ENCODE data around the gene UNC93B1.
A peak's percentile ranks its signal among the peaks of the same experiment; 100 is the strongest.

The UNC93B1 gene

DNA sequence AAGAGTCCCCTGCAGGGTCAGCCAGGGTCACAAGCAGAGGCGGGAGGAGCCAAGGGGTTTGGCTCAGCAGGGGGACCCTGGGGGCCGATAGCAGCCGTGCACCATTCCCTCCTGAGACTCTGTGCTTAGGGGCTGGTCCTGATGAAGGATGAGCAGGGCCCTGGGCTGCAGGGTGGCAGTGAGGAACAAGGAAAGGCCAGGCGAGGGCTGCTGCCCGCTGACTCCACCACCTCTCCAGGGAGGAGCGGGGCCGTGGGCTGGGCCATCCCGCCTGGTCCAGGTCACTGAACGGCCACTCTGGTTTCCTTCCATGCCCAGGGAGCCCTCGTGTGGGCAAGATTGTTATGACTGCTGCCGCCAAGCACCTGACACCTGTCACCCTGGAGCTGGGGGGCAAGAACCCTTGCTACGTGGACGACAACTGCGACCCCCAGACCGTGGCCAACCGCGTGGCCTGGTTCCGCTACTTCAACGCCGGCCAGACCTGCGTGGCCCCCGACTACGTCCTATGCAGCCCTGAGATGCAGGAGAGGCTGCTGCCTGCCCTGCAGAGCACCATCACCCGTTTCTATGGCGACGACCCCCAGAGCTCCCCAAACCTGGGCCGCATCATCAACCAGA lies 17.4 kb upstream of the UNC93B1 start:
- peaks cover 3% of the 10 kb centered on the region for H3K9me3 ChIP-seq (ENCODE audit: severe bottlenecking)
- peak; percentile 60 for DNase-seq
- no peaks in the 10 kb centered on the region for H3K36me3 ChIP-seq
- no peak overlapping the region for H3K27ac ChIP-seq
- no peak overlapping the region for H3K4me3 ChIP-seq (ENCODE audit: low read depth, low read length)
- H3K27me3 ChIP-seq (ENCODE audit: insufficient read depth, low read depth, severe bottlenecking) = no peaks in the 10 kb centered on the region
- peak; percentile 58 for TF ChIP-seq CTCF (IDR thresholded peaks at IDR 0.05; ENCODE audit: low read depth, low read length)

GRCh38 chr11:68020575-68020974 lies 16.7 kb upstream of the UNC93B1 start:
- Histone ChIP-seq H3K9me3 (ENCODE audit: severe bottlenecking) (peaks cover 3% of the 10 kb centered on the region), H3K4me3 (ENCODE audit: low read depth, low read length) (no peak overlapping the region), H3K27me3 (ENCODE audit: insufficient read depth, low read depth, severe bottlenecking) (no peaks in the 10 kb centered on the region), H3K27ac (no peak overlapping the region), H3K36me3 (no peaks in the 10 kb centered on the region)
- peak; percentile 55; the same call in 1 of the 2 replicates for TF ChIP-seq CTCF (IDR thresholded peaks at IDR 0.05; ENCODE audit: low read depth, low read length)
- DNase-seq = no peak

GRCh38 chr11:68019486-68019885 lies 15.6 kb upstream of the UNC93B1 start:
- no peak overlapping the region for H3K27ac ChIP-seq
- H3K9me3 ChIP-seq (ENCODE audit: severe bottlenecking) = peaks cover 2% of the 10 kb centered on the region
- no peak for TF ChIP-seq CTCF (IDR thresholded peaks at IDR 0.05; ENCODE audit: low read depth, low read length)
- H3K27me3 ChIP-seq (ENCODE audit: insufficient read depth, low read depth, severe bottlenecking) = no peaks in the 10 kb centered on the region
- H3K4me3 ChIP-seq (ENCODE audit: low read depth, low read length) = no peak overlapping the region
- no peak for DNase-seq
- no peaks in the 10 kb centered on the region for H3K36me3 ChIP-seq

- Histone ChIP-seq H3K27ac (no peak overlapping the region), H3K4me3 (ENCODE audit: low read depth, low read length) (no peak overlapping the region), H3K27me3 (ENCODE audit: insufficient read depth, low read depth, severe bottlenecking) (no peaks in the 10 kb centered on the region), H3K9me3 (ENCODE audit: severe bottlenecking) (no peaks in the 10 kb centered on the region), H3K36me3 (no peaks in the 10 kb centered on the region)
- no peak for DNase-seq
- TF ChIP-seq CTCF (IDR thresholded peaks at IDR 0.05; ENCODE audit: low read depth, low read length) = no peak
Measured at GRCh38 chr11:68018730-68019190, 14.9 kb upstream of the UNC93B1 start.

DNA sequence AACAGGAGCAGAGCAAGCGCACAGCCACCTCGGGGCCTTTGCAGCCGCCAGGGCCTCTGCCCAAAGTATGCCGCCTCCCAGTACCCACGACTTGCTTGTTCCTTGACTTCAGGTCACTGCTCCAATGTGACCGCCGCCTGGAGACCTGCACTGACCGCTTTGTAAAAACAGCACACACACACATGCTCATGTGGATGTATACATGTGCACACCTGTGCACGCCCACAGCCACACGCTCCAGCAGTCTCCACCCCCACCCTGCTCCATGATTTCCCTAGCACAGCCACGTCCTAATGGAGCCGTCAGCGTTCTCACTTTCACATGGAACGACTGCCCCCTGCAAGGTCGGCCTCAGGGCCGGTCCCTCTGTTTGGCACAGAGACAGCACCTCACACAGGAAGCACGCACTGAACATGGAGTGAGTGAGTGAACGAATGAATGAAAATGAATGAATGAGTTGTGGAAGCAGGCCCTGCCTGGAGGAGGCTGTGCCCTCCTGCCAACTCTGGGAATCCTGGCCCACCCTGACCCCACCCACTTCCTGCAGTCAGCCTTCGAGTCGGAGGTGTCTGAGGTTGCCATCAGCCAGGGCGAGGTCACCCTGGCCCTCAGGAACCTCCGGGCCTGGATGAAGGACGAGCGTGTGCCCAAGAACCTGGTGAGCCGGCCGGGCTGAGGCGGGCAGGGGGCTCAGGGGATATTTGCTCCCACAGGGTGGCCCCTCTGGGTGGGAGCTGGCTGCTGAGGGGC lies 14.3 kb upstream of the UNC93B1 start:
- no peak for TF ChIP-seq CTCF (IDR thresholded peaks at IDR 0.05; ENCODE audit: low read depth, low read length)
- Histone ChIP-seq H3K36me3 (no peaks in the 10 kb centered on the region), H3K27me3 (ENCODE audit: insufficient read depth, low read depth, severe bottlenecking) (no peaks in the 10 kb centered on the region), H3K4me3 (ENCODE audit: low read depth, low read length) (no peak overlapping the region), H3K27ac (no peak overlapping the region), H3K9me3 (ENCODE audit: severe bottlenecking) (no peaks in the 10 kb centered on the region)
- no peak for DNase-seq

Data from WERI-Rb-1 (cell line).